Mesenteric fat pad (tissue), 1 donor: Measurements from ENCODE around the gene VPS8. TPM values are rescaled to one million over a fixed set of nuclear protein-coding genes. Genes with fewer than 3 reads are reported as not detected.
"Not testable (repeated sequence)": the region's sequence is repeated elsewhere in the genome, so short reads cannot be mapped to it uniquely, and the experiment has no call there.

Source experiments
- DNase-seq: peaks from one replicate; pipeline ENCODE4 v3.0.0-alpha.2; 2020; ENCODE audit warnings: low spot score
- total RNA-seq: library from RNA; stranded (reverse); fragmentation: NEBNext Ultra II Directional; extraction: Animal tissue kit (Norgen Biotek cat#: 25700); gene quantifications from one replicate; pipeline ENCODE4 v1.2.1, GENCODE V29; 2021
- donor health status: DM: yes; HTN: yes; CAD: no.

VPS8 gene
- total RNA-seq, 1 donor from 2014 or later, result 55.0 TPM

GRCh38 chr3:184982076-184982475 lies 170.1 kb downstream of the VPS8 start:
- no peak for DNase-seq

GRCh38 chr3:184985586-184985985 lies 173.6 kb downstream of the VPS8 start:
- no peak for DNase-seq

- DNase-seq, result no peak
These were observed 174.5 kb downstream of the VPS8 start for GRCh38 chr3:184986366-184986889.

- no peak for DNase-seq
These were observed 181.4 kb downstream of the VPS8 start for GRCh38 chr3:184993394-184993793.

GRCh38 chr3:185003876-185004275 lies 191.9 kb downstream of the VPS8 start:
- DNase-seq, result not testable (repeated sequence)

- no peak for DNase-seq
These were observed 197.7 kb downstream of the VPS8 start for GRCh38 chr3:185009650-185010049.

GRCh38 chr3:185017584-185017983 lies 205.6 kb downstream of the VPS8 start:
- not testable (repeated sequence) for DNase-seq

- not testable (repeated sequence) for DNase-seq
These were observed 206.0 kb downstream of the VPS8 start for GRCh38 chr3:185017996-185018395.

- DNase-seq, result no peak
These were observed 209.3 kb downstream of the VPS8 start for GRCh38 chr3:185021256-185021655.

- no peak for DNase-seq
These were observed 212.4 kb downstream of the VPS8 start for GRCh38 chr3:185024406-185024805.

- no peak for DNase-seq
These were observed 213.0 kb downstream of the VPS8 start for GRCh38 chr3:185024966-185025365.

GRCh38 chr3:185028121-185028520 lies 216.2 kb downstream of the VPS8 start:
- no peak for DNase-seq

GRCh38 chr3:185029086-185029485 lies 217.1 kb downstream of the VPS8 start:
- no peak for DNase-seq

- no peak for DNase-seq
These were observed 218.4 kb downstream of the VPS8 start for GRCh38 chr3:185030399-185030798.

GRCh38 chr3:185030951-185031350 lies 219.0 kb downstream of the VPS8 start:
- DNase-seq, result no peak

GRCh38 chr3:185037801-185038200 lies 225.8 kb downstream of the VPS8 start:
- DNase-seq, result no peak

- DNase-seq, result no peak
These were observed 228.5 kb downstream of the VPS8 start for GRCh38 chr3:185040425-185040824.

GRCh38 chr3:185041540-185041939 lies 229.6 kb downstream of the VPS8 start:
- no peak for DNase-seq

GRCh38 chr3:185042312-185043050 lies 230.5 kb downstream of the VPS8 start:
- DNase-seq, result no peak

- DNase-seq, result no peak
These were observed 234.2 kb downstream of the VPS8 start for GRCh38 chr3:185046164-185046515.

- DNase-seq, result no peak
These were observed 234.6 kb downstream of the VPS8 start for GRCh38 chr3:185046603-185047002.

- no peak for DNase-seq
These were observed 237.7 kb downstream of the VPS8 start for GRCh38 chr3:185049710-185050109.

GRCh38 chr3:185051801-185052200 lies 239.8 kb downstream of the VPS8 start:
- DNase-seq, result no peak
